ENCODE results near the gene DHX30.

Gene DHX30

DNA sequence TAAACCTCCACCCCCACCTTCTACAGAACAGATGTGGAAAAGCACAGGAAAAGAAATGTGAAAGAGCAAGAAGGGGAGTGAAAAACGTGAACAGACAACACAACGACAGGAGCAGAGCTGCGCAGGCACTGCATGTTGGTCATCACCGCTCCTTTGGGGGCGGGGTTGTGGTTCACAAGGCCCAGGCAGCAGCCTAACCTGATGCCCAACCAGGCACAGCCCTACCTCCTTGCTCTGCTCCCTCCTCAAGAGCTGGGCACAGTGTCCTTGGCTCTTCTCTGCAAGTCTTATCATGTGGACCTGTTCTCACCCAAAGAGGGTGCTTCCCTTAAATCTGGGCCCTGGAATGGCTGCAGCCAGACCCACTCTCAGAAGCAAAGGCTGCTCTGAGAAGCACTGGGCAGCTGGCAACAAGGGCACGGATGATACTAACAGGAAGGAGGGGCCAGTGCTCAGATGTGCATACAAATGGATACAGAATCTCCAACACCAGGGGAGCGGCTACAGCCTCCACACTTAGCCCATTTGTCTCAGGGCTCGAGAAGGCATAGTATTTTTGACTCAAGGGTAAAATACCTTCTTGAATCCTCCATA, 64.6 kb downstream of the DHX30 start:
- TF ChIP-seq, protein P1, sequence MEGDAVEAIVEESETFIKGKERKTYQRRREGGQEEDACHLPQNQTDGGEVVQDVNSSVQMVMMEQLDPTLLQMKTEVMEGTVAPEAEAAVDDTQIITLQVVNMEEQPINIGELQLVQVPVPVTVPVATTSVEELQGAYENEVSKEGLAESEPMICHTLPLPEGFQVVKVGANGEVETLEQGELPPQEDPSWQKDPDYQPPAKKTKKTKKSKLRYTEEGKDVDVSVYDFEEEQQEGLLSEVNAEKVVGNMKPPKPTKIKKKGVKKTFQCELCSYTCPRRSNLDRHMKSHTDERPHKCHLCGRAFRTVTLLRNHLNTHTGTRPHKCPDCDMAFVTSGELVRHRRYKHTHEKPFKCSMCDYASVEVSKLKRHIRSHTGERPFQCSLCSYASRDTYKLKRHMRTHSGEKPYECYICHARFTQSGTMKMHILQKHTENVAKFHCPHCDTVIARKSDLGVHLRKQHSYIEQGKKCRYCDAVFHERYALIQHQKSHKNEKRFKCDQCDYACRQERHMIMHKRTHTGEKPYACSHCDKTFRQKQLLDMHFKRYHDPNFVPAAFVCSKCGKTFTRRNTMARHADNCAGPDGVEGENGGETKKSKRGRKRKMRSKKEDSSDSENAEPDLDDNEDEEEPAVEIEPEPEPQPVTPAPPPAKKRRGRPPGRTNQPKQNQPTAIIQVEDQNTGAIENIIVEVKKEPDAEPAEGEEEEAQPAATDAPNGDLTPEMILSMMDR (IDR thresholded peaks at IDR 0.05): no peak
- TF ChIP-seq ZFX (IDR thresholded peaks at IDR 0.05; ENCODE audit: borderline replicate concordance): no peak
- no peak overlapping the region for H3K27ac ChIP-seq

DNA sequence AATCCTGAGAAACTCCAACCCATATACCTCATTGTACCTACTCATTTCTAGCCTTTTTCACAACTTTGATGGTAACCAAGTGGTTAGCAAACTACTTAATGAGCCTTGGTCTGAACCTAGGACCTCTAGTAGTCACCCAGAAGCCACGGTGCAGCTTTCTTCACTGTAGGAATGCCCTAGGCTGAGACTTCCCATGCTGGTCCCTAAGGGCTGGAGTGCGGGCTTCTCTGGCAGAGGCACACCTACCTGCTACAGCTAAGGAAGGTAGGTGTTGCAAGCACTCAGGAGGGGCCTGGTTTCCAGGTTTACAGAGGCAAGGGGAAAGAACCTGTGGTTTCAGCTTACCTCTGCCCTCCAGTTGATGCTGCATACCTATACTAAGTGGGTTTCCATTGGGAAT, 65.4 kb downstream of the DHX30 start:
- TF ChIP-seq ZFX (IDR thresholded peaks at IDR 0.05; ENCODE audit: borderline replicate concordance): no peak
- TF ChIP-seq, protein P1 (IDR thresholded peaks at IDR 0.05): no peak
- H3K27ac ChIP-seq: no peak overlapping the region

DNA sequence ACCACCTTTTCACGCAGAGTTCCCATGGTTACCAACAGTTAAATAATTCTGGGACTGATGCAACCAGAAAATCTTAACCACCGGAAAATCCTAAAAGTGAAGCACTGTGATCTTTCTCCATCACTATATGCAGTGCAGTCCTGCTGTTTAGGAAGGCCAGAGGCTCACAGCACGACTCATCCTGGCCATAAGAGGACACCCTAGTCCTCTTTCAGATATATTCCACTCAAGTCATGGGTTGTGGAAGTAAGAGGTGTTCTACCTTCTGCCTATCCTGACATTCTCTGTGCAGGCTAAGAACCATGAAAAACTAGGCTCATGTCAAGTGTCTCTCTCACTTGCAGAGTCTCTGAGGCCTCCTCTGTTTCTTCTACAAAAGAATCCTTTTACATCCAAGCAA, 67.2 kb downstream of the DHX30 start:
- TF ChIP-seq, protein P1 (IDR thresholded peaks at IDR 0.05): no peak
- TF ChIP-seq ZFX (IDR thresholded peaks at IDR 0.05; ENCODE audit: borderline replicate concordance): no peak
- H3K27ac ChIP-seq: no peak overlapping the region

DNA sequence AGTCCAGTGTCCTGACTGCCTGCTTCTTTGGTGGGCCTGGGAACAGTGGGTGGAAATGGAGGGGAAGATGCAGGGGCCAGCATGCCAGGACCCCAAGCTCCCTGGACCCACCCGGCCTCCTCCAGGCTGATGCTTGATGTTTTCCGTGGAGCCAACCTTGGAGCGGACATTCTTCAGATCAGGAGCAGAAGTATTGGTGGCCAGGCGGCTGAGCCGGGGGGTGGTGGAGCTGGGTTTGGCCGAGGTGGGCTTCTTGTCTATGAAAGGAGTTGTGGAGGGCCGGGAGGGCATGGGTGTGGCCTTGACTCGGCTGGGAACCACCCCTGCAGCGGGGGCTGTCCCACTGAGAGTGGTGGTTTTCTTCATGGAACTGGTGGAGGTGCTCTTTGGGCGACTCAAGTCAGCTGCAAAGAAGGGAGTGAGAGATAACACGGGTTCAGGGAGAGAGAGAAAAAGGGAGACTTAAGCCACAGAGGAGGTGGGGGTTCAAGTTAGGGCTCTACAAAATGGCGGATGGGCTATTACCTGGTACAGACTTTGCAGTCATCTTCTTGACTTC, 67.8 kb downstream of the DHX30 start:
- no peak overlapping the region for H3K27ac ChIP-seq
- TF ChIP-seq ZFX (IDR thresholded peaks at IDR 0.05; ENCODE audit: borderline replicate concordance): no peak
- TF ChIP-seq, protein P1 (IDR thresholded peaks at IDR 0.05): no peak

DNA sequence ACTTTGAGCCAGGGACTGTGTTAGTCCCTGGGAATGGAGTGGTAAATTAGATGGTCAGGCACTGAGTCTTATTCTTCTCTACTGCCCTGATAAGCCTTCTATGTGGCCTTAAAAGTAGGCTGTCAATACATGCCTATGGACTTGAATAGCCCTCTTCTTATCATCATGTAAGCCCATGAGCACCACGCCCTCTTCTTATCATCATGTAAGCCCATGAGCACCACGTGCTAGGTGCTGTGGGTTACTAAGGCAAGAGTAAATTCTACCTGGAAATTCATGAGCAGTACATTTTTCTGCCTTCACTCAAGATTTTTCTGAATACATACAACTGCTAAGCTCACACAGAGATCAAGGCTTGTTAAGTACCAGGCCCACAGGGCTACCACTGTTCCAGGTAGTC, 68.5 kb downstream of the DHX30 start:
- TF ChIP-seq ZFX (IDR thresholded peaks at IDR 0.05; ENCODE audit: borderline replicate concordance): no peak
- TF ChIP-seq, protein P1 (IDR thresholded peaks at IDR 0.05): no peak

DNA sequence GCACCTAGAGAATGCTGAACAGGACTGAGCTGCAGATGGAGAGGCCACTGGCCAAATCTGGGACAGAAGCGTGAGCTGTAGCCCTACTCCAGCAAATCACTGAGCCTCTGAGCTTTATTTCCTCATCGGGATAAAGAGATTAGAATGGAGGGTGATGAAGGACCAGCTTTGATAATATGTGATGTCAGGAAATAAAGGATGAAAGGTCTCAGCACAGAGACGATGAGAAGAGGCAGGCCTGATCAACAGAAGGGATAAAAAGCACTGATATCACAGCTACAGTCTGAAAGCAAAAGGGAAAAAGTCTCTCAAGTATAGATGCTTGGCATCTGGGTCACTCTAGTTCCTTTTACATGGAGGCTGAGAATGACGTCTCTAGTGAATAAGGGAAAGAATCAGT, 70.0 kb downstream of the DHX30 start:
- TF ChIP-seq, protein P1 (IDR thresholded peaks at IDR 0.05): no peak
- no peak for TF ChIP-seq ZFX (IDR thresholded peaks at IDR 0.05; ENCODE audit: borderline replicate concordance)
- H3K27ac ChIP-seq: no peak overlapping the region

More for the DNA sequence above, 68.5 kb downstream of the DHX30 start:
- no peak overlapping the region for H3K27ac ChIP-seq

DNA sequence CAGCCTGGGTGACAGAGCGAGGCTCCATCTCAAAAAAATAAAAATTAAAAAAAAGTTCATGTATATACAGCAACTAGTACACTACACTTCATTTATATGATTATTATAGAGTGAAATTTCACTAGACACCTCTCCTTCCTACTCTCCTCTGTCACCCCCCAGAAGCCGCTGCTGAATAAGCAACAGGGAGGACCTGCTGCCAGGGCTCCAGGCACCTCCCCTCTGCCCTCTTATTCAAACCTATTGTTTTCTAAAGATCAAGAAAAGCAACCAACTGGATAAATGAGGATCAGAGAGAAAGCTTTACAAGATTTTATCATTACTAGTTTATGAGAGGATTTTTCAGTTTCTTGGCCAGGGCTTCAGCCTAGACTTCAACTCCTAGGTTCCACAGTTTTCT, 71.5 kb downstream of the DHX30 start:
- TF ChIP-seq ZFX (IDR thresholded peaks at IDR 0.05; ENCODE audit: borderline replicate concordance): no peak
- TF ChIP-seq, protein P1 (IDR thresholded peaks at IDR 0.05): no peak
- H3K27ac ChIP-seq: no peak overlapping the region
